ENCODE measurements around the gene IAPP.

DNA sequence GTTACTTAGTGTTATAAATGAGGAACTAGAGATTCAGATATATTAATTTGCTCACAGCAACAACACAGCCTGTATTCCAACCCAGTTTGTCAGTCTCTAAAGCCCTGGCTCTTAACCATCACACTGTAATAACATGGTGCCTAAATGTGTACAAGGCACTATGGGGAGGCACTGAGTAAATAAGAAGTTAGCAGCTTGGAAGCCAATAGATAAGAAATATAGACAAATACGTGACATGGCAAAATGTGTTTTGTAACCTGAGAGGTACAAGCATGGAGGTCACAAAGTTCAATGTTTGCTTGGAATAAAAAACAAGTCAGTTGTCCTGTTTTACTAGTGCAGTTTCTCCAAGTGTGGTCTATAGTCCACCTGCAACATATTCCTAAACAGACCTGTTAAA lies 21.7 kb upstream of the IAPP start:
- TF ChIP-seq, protein P1, sequence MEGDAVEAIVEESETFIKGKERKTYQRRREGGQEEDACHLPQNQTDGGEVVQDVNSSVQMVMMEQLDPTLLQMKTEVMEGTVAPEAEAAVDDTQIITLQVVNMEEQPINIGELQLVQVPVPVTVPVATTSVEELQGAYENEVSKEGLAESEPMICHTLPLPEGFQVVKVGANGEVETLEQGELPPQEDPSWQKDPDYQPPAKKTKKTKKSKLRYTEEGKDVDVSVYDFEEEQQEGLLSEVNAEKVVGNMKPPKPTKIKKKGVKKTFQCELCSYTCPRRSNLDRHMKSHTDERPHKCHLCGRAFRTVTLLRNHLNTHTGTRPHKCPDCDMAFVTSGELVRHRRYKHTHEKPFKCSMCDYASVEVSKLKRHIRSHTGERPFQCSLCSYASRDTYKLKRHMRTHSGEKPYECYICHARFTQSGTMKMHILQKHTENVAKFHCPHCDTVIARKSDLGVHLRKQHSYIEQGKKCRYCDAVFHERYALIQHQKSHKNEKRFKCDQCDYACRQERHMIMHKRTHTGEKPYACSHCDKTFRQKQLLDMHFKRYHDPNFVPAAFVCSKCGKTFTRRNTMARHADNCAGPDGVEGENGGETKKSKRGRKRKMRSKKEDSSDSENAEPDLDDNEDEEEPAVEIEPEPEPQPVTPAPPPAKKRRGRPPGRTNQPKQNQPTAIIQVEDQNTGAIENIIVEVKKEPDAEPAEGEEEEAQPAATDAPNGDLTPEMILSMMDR (IDR thresholded peaks at IDR 0.05 in 4 of 5, conservative IDR thresholded peaks at IDR 0.05 in 1 of 5) = no peak
- no peak for TF ChIP-seq POLR2A (IDR thresholded peaks at IDR 0.05)
